ENCODE results near the gene FKBP10. TPM values are rescaled to one million over a fixed set of nuclear protein-coding genes. Genes with fewer than 3 reads are reported as not detected.
A peak's percentile ranks its signal among the peaks of the same experiment; 100 is the strongest.

The FKBP10 gene
- total RNA-seq, 2 donors from 2014 or later: 179 to 291 TPM

- Histone ChIP-seq H3K9ac (ENCODE audit: extremely low read depth, low read length, poor library complexity, severe bottlenecking) (no peak overlapping the region), H3K9me3 (ENCODE audit: control insufficient read depth, low read length) (no peaks in the 10 kb centered on the region), H3K27ac (ENCODE audit: low read depth, low read length) (no peak overlapping the region), H3K36me3 (ENCODE audit: control insufficient read depth, insufficient read depth, low read length) (peaks cover 29% of the 10 kb centered on the region), H3K4me1 (ENCODE audit: control insufficient read depth, insufficient read depth, low read length) (no peaks in the 10 kb centered on the region), H3K27me3 (ENCODE audit: control insufficient read depth, insufficient read depth, low read length, poor library complexity, severe bottlenecking) (no peaks in the 10 kb centered on the region), H3K4me3 (ENCODE audit: low read length) (no peak overlapping the region)
- Mint-ChIP-seq H3K9me3 (no peaks in the 10 kb centered on the region), H3K36me3 (ENCODE audit: low read depth) (peaks cover 31% of the 10 kb centered on the region), H3K27me3 (ENCODE audit: insufficient read depth) (no peaks in the 10 kb centered on the region), H3K4me3 (no peak overlapping the region), H3K27ac (no peak overlapping the region), H3K4me1 (peaks cover 9% of the 10 kb centered on the region)
- no peak for TF ChIP-seq CTCF (conservative IDR thresholded peaks at IDR 0.05)
- no peak for DNase-seq
- WGBS, 2 experiments (ENCODE audit: insufficient coverage in 1 of 2, insufficient read length in 1 of 2): 93% methylated on average over 10 to 14 of the region's 14 CpGs
Observed at GRCh38 chr17:41821776-41822175, 9.0 kb downstream of the FKBP10 start.

GRCh38 chr17:41822216-41823140 lies 9.7 kb downstream of the FKBP10 start:
- Mint-ChIP-seq H3K4me1 (peaks cover 9% of the 10 kb centered on the region), H3K27me3 (ENCODE audit: insufficient read depth) (no peaks in the 10 kb centered on the region), H3K27ac (no peak overlapping the region), H3K4me3 (no peak overlapping the region), H3K9me3 (no peaks in the 10 kb centered on the region), H3K36me3 (ENCODE audit: low read depth) (peaks cover 30% of the 10 kb centered on the region)
- Histone ChIP-seq H3K36me3 (ENCODE audit: control insufficient read depth, insufficient read depth, low read length) (peaks cover 26% of the 10 kb centered on the region), H3K9me3 (ENCODE audit: control insufficient read depth, low read length) (no peaks in the 10 kb centered on the region), H3K9ac (ENCODE audit: extremely low read depth, low read length, poor library complexity, severe bottlenecking) (no peak overlapping the region), H3K4me3 (ENCODE audit: low read length) (no peak overlapping the region), H3K4me1 (ENCODE audit: control insufficient read depth, insufficient read depth, low read length) (no peaks in the 10 kb centered on the region), H3K27me3 (ENCODE audit: control insufficient read depth, insufficient read depth, low read length, poor library complexity, severe bottlenecking) (no peaks in the 10 kb centered on the region), H3K27ac (ENCODE audit: low read depth, low read length) (no peak overlapping the region)
- WGBS, 2 experiments (ENCODE audit: insufficient coverage in 1 of 2, insufficient read length in 1 of 2): 97 to 100% methylated on average over 11 of the region's 12 CpGs
- no peak for TF ChIP-seq CTCF (conservative IDR thresholded peaks at IDR 0.05)
- DNase-seq: no peak

GRCh38 chr17:41823141-41823524 lies 10.3 kb downstream of the FKBP10 start:
- DNase-seq: no peak
- TF ChIP-seq CTCF (conservative IDR thresholded peaks at IDR 0.05): no peak
- Histone ChIP-seq H3K9ac (ENCODE audit: extremely low read depth, low read length, poor library complexity, severe bottlenecking) (no peak overlapping the region), H3K27me3 (ENCODE audit: control insufficient read depth, insufficient read depth, low read length, poor library complexity, severe bottlenecking) (no peaks in the 10 kb centered on the region), H3K36me3 (ENCODE audit: control insufficient read depth, insufficient read depth, low read length) (peaks cover 26% of the 10 kb centered on the region), H3K27ac (ENCODE audit: low read depth, low read length) (peak overlapping the region; percentile 30), H3K4me3 (ENCODE audit: low read length) (no peak overlapping the region), H3K4me1 (ENCODE audit: control insufficient read depth, insufficient read depth, low read length) (no peaks in the 10 kb centered on the region), H3K9me3 (ENCODE audit: control insufficient read depth, low read length) (no peaks in the 10 kb centered on the region)
- no peaks in the 10 kb centered on the region for H3K9me3 Mint-ChIP-seq
- peaks cover 9% of the 10 kb centered on the region for H3K4me1 Mint-ChIP-seq
- H3K27ac Mint-ChIP-seq: peak overlapping the region; percentile 33
- 94% methylated on average over 1 of the region's 1 CpG; no CpG with 5 or more reads in 1 of the 2 experiments for WGBS, 2 experiments (ENCODE audit: insufficient coverage in 1 of 2, insufficient read length in 1 of 2)
- peaks cover 33% of the 10 kb centered on the region for H3K36me3 Mint-ChIP-seq (ENCODE audit: low read depth)
- no peak overlapping the region for H3K4me3 Mint-ChIP-seq
- no peaks in the 10 kb centered on the region for H3K27me3 Mint-ChIP-seq (ENCODE audit: insufficient read depth)

Data from endodermal cell (in vitro differentiated cells).